Endothelial cell of umbilical vein (primary cell): ENCODE measurements around the gene OR2Y1.
"Not testable (repeated sequence)": the region's sequence is repeated elsewhere in the genome, so short reads cannot be mapped to it uniquely, and the experiment has no call there.

Experiments used
- POLR2A ChIP-seq: IDR thresholded peaks from 2 replicates; pipeline ENCODE4 v1.6.1; 2012; ENCODE audit warnings: low read depth, mild to moderate bottlenecking, control low read depth, low read length
- POLR2AphosphoS5 ChIP-seq: IDR thresholded peaks from 2 replicates; pipeline ENCODE4 v1.6.1; 2012; ENCODE audit warnings: low read depth, mild to moderate bottlenecking, control low read depth, low read length, moderate library complexity; ENCODE audit not compliant: insufficient read depth

- TF ChIP-seq POLR2A, POLR2AphosphoS5: not testable (repeated sequence)
These were observed 49.0 kb upstream of the OR2Y1 start for GRCh38 chr5:180788651-180789410.
